ENCODE results near the gene REX1BD. TPM values are rescaled to one million over a fixed set of nuclear protein-coding genes. Genes with fewer than 3 reads are reported as not detected.

REX1BD gene
- total and polyA plus RNA-seq, 2 of the 13 experiments (the other 11 are each of a cell fraction or from before 2014, with no cell fraction given): 7.5 to 25.4 TPM

GRCh38 chr19:18635831-18636182 lies 47.2 kb downstream of the REX1BD start:
- no peaks in the 10 kb centered on the region for H3K36me3 ChIP-seq (replicated peaks in 1 of 2; ENCODE audit: control insufficient read depth in 1 of 2, insufficient read depth in 2 of 2, low read length in 2 of 2)
- ATAC-seq (no peak; the same call in 2 of the 3 replicates), DNase-seq (ENCODE audit: low spot score) (no peak), FAIRE-seq (no peak)
- ChIA-PET POLR2A (interaction anchor here (0.7 kb wide), 1 partner anchor 158 kb away, joined by 3 read pairs; no protein-coding TSS in a partner anchor), CTCF (ENCODE audit: low intra/inter-chr PET ratio, low total read pairs) (interaction anchor here (1.0 kb wide), 1 partner anchor 116 kb away, joined by 3 read pairs; no protein-coding TSS in a partner anchor)
- H3K9me3 ChIP-seq (ENCODE audit: low read length): no peaks in the 10 kb centered on the region
- 8% methylated on average over 5 of the region's 6 CpGs for WGBS (ENCODE audit: low lambda C conversion rate)
- intact Hi-C loops (cut with micrococcal nuclease; ENCODE audit: unreplicated experiment) (no loop called here), in situ Hi-C loops (cut with HindIII; ENCODE audit: extremely low pct_ligation_motif_present, low pct_unique_long_range_greater_than_20kb) (no loop called here)
- peaks cover 0 to 6% of the 10 kb centered on the region in 2 experiments; a peak in 1 of 5 replicates for H3K27me3 ChIP-seq (ENCODE audit: control insufficient read depth in 1 of 2, insufficient read depth in 2 of 2, low read length in 2 of 2)
- H3K4me1 ChIP-seq (ENCODE audit: insufficient read depth, low read length): peaks cover 40% of the 10 kb centered on the region
- H3K4me2 ChIP-seq (ENCODE audit: low read depth, low read length): peak overlapping the region; percentile 53; the same call in 1 of the 2 replicates
- BruUV-seq (replicated peaks): no TSS peak
- H3K79me2 ChIP-seq (ENCODE audit: insufficient read depth, low read length): peaks cover 8% of the 10 kb centered on the region
- no peak overlapping the region for H3K9ac ChIP-seq (ENCODE audit: insufficient read depth, low read depth, low read length)
- H4K20me1 ChIP-seq (ENCODE audit: insufficient read depth, low read length): no peaks in the 10 kb centered on the region
- peak overlapping the region in 1 of 3 experiments; percentile 84; a peak in 2 of 6 replicates for H3K4me3 ChIP-seq (replicated peaks in 1 of 3; ENCODE audit: insufficient read depth in 1 of 3, low read depth in 2 of 3, low read length in 3 of 3)
- H2AFZ ChIP-seq (ENCODE audit: low read length): no peak overlapping the region
- H3K27ac ChIP-seq (ENCODE audit: extremely low read length, insufficient read depth, low read length): no peak overlapping the region
- TF ChIP-seq ZUFSP (CRISPR knock-in tag; IDR thresholded peaks at IDR 0.05; ENCODE audit: borderline replicate concordance): no peak
- TF ChIP-seq, protein P1, sequence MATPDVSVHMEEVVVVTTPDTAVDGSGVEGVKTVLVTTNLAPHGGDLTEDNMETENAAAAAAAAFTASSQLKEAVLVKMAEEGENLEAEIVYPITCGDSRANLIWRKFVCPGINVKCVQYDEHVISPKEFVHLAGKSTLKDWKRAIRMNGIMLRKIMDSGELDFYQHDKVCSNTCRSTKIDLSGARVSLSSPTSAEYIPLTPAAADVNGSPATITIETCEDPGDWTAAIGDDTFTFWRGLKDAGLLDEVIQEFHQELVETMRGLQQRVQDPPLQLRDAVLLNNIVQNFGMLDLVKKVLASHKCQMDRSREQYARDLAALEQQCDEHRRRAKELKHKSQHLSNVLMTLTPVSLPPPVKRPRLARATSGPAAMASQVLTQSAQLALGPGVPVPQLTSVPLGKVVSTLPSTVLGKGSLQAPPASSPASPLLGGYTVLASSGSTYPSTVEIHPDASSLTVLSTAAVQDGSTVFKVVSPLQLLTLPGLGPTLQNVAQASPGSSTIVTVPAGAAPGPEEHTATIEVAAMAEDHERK (CRISPR knock-in tag; IDR thresholded peaks at IDR 0.05; ENCODE audit: low read depth): no peak
- TF ChIP-seq IKZF1 (IDR thresholded peaks at IDR 0.05): no peak
- no peak for TF ChIP-seq SIX4 (CRISPR knock-in tag; IDR thresholded peaks at IDR 0.05)
- no peak for TF ChIP-seq ZNF317 (CRISPR knock-in tag; IDR thresholded peaks at IDR 0.05)
- TF ChIP-seq YEATS2 (CRISPR knock-in tag; IDR thresholded peaks at IDR 0.05; ENCODE audit: borderline replicate concordance): no peak
- TF ChIP-seq NCOA1 (CRISPR knock-in tag; IDR thresholded peaks at IDR 0.05): no peak
- TF ChIP-seq ZNF383 (CRISPR knock-in tag; IDR thresholded peaks at IDR 0.05; ENCODE audit: borderline replicate concordance): no peak
- no peak for TF ChIP-seq THAP7 (CRISPR knock-in tag; IDR thresholded peaks at IDR 0.05)
- TF ChIP-seq, protein P2, sequence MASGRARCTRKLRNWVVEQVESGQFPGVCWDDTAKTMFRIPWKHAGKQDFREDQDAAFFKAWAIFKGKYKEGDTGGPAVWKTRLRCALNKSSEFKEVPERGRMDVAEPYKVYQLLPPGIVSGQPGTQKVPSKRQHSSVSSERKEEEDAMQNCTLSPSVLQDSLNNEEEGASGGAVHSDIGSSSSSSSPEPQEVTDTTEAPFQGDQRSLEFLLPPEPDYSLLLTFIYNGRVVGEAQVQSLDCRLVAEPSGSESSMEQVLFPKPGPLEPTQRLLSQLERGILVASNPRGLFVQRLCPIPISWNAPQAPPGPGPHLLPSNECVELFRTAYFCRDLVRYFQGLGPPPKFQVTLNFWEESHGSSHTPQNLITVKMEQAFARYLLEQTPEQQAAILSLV (CRISPR knock-in tag; IDR thresholded peaks at IDR 0.05; ENCODE audit: borderline replicate concordance): no peak
- no peak for TF ChIP-seq REPIN1 (CRISPR knock-in tag; IDR thresholded peaks at IDR 0.05; ENCODE audit: borderline replicate concordance, low read depth)
- TF ChIP-seq ZNF382 (CRISPR knock-in tag; IDR thresholded peaks at IDR 0.05; ENCODE audit: borderline replicate concordance): no peak
- TF ChIP-seq ATRX (CRISPR knock-in tag; IDR thresholded peaks at IDR 0.05; ENCODE audit: borderline replicate concordance): no peak
- TF ChIP-seq, protein P3, sequence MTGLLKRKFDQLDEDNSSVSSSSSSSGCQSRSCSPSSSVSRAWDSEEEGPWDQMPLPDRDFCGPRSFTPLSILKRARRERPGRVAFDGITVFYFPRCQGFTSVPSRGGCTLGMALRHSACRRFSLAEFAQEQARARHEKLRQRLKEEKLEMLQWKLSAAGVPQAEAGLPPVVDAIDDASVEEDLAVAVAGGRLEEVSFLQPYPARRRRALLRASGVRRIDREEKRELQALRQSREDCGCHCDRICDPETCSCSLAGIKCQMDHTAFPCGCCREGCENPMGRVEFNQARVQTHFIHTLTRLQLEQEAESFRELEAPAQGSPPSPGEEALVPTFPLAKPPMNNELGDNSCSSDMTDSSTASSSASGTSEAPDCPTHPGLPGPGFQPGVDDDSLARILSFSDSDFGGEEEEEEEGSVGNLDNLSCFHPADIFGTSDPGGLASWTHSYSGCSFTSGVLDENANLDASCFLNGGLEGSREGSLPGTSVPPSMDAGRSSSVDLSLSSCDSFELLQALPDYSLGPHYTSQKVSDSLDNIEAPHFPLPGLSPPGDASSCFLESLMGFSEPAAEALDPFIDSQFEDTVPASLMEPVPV (CRISPR knock-in tag; IDR thresholded peaks at IDR 0.05): no peak
- TF ChIP-seq SNAPC2 (CRISPR knock-in tag; IDR thresholded peaks at IDR 0.05): no peak
- TF ChIP-seq PITX1 (CRISPR knock-in tag; IDR thresholded peaks at IDR 0.05): no peak
